Measurements from ENCODE around the gene TMEM175. TPM values are rescaled to one million over a fixed set of nuclear protein-coding genes. Genes with fewer than 3 reads are reported as not detected.

Gene TMEM175
- total and polyA plus RNA-seq, 2 of the 8 experiments (the other 6 are each of a cell fraction or from before 2014, with no cell fraction given) = 4.9 to 20.7 TPM

DNA sequence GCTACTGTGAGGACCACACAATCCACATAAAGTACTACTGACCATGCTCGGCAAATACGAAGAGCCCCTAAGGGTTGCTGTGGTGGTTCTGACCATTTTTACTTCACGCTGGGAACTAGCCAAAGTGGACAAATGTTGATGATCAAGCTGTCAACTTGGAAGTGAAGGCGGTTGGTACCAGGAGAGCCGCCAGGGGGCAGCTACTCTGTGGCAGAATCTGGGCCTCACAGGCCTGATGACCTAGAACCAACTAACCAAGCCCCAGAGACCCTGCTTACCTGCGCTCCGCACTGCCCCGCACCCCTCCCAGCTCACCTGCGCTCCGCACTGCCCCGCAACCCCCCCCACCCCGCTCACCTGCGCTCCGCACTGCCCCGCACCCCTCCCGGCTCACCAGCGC lies 5.7 kb upstream of the TMEM175 start:
- Histone ChIP-seq H3K18ac (ENCODE audit: extremely low read depth, low read length) (no peak overlapping the region), H4K20me1 (replicated peaks in 1 of 2; ENCODE audit: control insufficient read depth in 1 of 2, insufficient read depth in 2 of 2, low read length in 2 of 2) (peaks cover 14 to 20% of the 10 kb centered on the region in 2 experiments)
- POLR2A ChIA-PET (ENCODE audit: partially characterized antibody) = interaction anchor here (0.9 kb wide), 1 partner anchor 14 kb away, joined by 3 read pairs; no protein-coding TSS in a partner anchor

More for the DNA sequence above, 5.7 kb upstream of the TMEM175 start:
- CTCF ChIA-PET (ENCODE audit: partially characterized antibody) = interaction anchor here (0.7 to 1.6 kb wide), 14 partner anchors 8 to 184 kb away, joined by 3 to 7 read pairs (median 4); no protein-coding TSS in a partner anchor
- Histone ChIP-seq H3K4me1 (replicated peaks in 1 of 4; ENCODE audit: control insufficient read depth in 3 of 4, insufficient read depth in 4 of 4, low read length in 3 of 4) (peaks cover 0 to 6% (median 4%) of the 10 kb centered on the region in 4 experiments; a peak in 4 of 7 replicates), H4K5ac (ENCODE audit: insufficient read length, low read depth, low read length) (no peak overlapping the region), H3K23me2 (ENCODE audit: low read depth, low read length) (peaks cover 5% of the 10 kb centered on the region; the same call in 1 of the 2 replicates), H3K9me3 (ENCODE audit: insufficient read depth in 2 of 2, low read depth in 1 of 2, low read length in 1 of 2) (no peaks in the 10 kb centered on the region), H2BK20ac (ENCODE audit: low read length) (no peak overlapping the region), H3K27me3 (replicated peaks in 1 of 4; ENCODE audit: control insufficient read depth in 3 of 4, extremely low read depth in 1 of 4, insufficient read depth in 3 of 4, low read length in 3 of 4) (no peaks in the 10 kb centered on the region), H3K56ac (replicated peaks; ENCODE audit: insufficient read length, low read depth, low read length) (no peak overlapping the region), H4K91ac (replicated peaks; ENCODE audit: insufficient read length, low read length) (no peak overlapping the region), H2BK12ac (ENCODE audit: low read depth, low read length) (no peak overlapping the region), H3K79me2 (ENCODE audit: control insufficient read depth in 1 of 2, insufficient read depth in 2 of 2, low read length in 2 of 2) (peaks cover 24 to 79% of the 10 kb centered on the region in 2 experiments), H2AFZ (ENCODE audit: low read length) (no peak overlapping the region), H3K23ac (ENCODE audit: insufficient read length) (no peak overlapping the region), H3K4ac (replicated peaks; ENCODE audit: insufficient read length, low read depth, low read length) (no peak overlapping the region), H3K9ac (replicated peaks in 1 of 4; ENCODE audit: extremely low read depth in 1 of 4, low read depth in 3 of 4, low read length in 3 of 4) (no peak overlapping the region), H2BK5ac (ENCODE audit: low read depth, low read length) (no peak overlapping the region), H3K27ac (ENCODE audit: low read depth, low read length) (no peak overlapping the region), H2BK15ac (ENCODE audit: low read length) (no peak overlapping the region), H2BK120ac (replicated peaks; ENCODE audit: low read depth, low read length) (no peak overlapping the region), H4K8ac (ENCODE audit: extremely low read depth, insufficient read depth, low read length) (no peak overlapping the region), H3K4me2 (ENCODE audit: insufficient read depth in 1 of 2, low read depth in 2 of 2, low read length in 2 of 2) (no peak overlapping the region), H3K14ac (ENCODE audit: insufficient read length) (no peak overlapping the region), H3K79me1 (ENCODE audit: low read depth, low read length) (peaks cover 22% of the 10 kb centered on the region), H3K36me3 (ENCODE audit: control insufficient read depth in 2 of 4, insufficient read depth in 4 of 4, low read length in 3 of 4) (no peaks in the 10 kb centered on the region), H3K4me3 (ENCODE audit: extremely low read depth in 1 of 4, insufficient read depth in 2 of 4, low read depth in 3 of 4, low read length in 4 of 4) (no peak overlapping the region), H2AK5ac (ENCODE audit: low read depth, low read length) (no peak overlapping the region)
- 42% methylated on average over 8 of the region's 17 CpGs; no CpG with 5 or more reads in 1 of the 2 experiments for WGBS, 2 experiments (ENCODE audit: extremely low coverage in 1 of 2, insufficient coverage in 1 of 2, insufficient read length in 1 of 2, insufficient replicate concordance in 2 of 2, low coverage in 1 of 2, low lambda C conversion rate in 2 of 2, missing lambda C conversion rate in 1 of 2)
- TF ChIP-seq RAD21 (IDR thresholded peaks at IDR 0.05 in 1 of 2, conservative IDR thresholded peaks at IDR 0.05 in 1 of 2; ENCODE audit: low read depth in 2 of 2, low read length in 2 of 2) = peak; percentile 53 to 68
- TF ChIP-seq, protein P1, sequence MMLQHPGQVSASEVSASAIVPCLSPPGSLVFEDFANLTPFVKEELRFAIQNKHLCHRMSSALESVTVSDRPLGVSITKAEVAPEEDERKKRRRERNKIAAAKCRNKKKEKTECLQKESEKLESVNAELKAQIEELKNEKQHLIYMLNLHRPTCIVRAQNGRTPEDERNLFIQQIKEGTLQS (IDR thresholded peaks at IDR 0.05; ENCODE audit: insufficient read depth, low read depth, low read length) = no peak
- no peak for TF ChIP-seq TAF7 (optimal IDR thresholded peaks at IDR 0.05; ENCODE audit: borderline replicate concordance, low read depth, low read length)
- TF ChIP-seq GABPA (IDR thresholded peaks at IDR 0.05; ENCODE audit: borderline replicate concordance, insufficient read depth, low read length) = peak; percentile 57; the same call in 1 of the 2 replicates
- TF ChIP-seq, protein P2, sequence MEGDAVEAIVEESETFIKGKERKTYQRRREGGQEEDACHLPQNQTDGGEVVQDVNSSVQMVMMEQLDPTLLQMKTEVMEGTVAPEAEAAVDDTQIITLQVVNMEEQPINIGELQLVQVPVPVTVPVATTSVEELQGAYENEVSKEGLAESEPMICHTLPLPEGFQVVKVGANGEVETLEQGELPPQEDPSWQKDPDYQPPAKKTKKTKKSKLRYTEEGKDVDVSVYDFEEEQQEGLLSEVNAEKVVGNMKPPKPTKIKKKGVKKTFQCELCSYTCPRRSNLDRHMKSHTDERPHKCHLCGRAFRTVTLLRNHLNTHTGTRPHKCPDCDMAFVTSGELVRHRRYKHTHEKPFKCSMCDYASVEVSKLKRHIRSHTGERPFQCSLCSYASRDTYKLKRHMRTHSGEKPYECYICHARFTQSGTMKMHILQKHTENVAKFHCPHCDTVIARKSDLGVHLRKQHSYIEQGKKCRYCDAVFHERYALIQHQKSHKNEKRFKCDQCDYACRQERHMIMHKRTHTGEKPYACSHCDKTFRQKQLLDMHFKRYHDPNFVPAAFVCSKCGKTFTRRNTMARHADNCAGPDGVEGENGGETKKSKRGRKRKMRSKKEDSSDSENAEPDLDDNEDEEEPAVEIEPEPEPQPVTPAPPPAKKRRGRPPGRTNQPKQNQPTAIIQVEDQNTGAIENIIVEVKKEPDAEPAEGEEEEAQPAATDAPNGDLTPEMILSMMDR (IDR thresholded peaks at IDR 0.05; ENCODE audit: control extremely low read depth in 1 of 3, insufficient read depth in 1 of 3, low read depth in 1 of 3, low read length in 3 of 3) = peak in 2 of 3 experiments; percentile 70 to 80; a peak in 3 of 4 replicates
- 0 out of 4 replicates have a peak, but pooled peaks of 1 of the 2 experiments have one; percentile 34 for TF ChIP-seq SIN3A (conservative IDR thresholded peaks at IDR 0.05 in 1 of 2, IDR thresholded peaks at IDR 0.05 in 1 of 2; ENCODE audit: low read depth in 1 of 2, low read length in 2 of 2)
- FAIRE-seq = no peak
- peak; percentile 44 to 84 for DNase-seq (ENCODE audit: low read depth in 1 of 2, low spot score in 2 of 2)
